Measurements from ENCODE around the gene STPG4.

GRCh38 chr2:47063538-47063930 is 91.6 kb downstream of the STPG4 start:
- TF ChIP-seq POLR2A (IDR thresholded peaks at IDR 0.05; ENCODE audit: low read depth, low read length) (no peak), SPI1 (IDR thresholded peaks at IDR 0.05; ENCODE audit: low read depth, low read length) (no peak)

Measured in GM12891 (cell line).